Subcutaneous abdominal adipose tissue (tissue), 5 donors: ENCODE data around the gene TC2N.

Experiments used
- H3K27ac ChIP-seq: one replicate; pipeline ENCODE4 v1.7.0; 2013; ENCODE audit warnings: low read depth, mild to moderate bottlenecking, inconsistent platforms, low read length, moderate library complexity
- H3K27me3 ChIP-seq, 5 donors: one replicate each; pipeline ENCODE4 v1.7.0; 2013; ENCODE audit warnings: low read length in 5 of 5, inconsistent platforms in 1 of 5; ENCODE audit not compliant: control insufficient read depth in 5 of 5, insufficient read depth in 4 of 5
- H3K36me3 ChIP-seq, 5 donors: one replicate each; pipeline ENCODE4 v1.7.0; 2013; ENCODE audit warnings: low read length in 5 of 5; ENCODE audit not compliant: control insufficient read depth in 5 of 5, insufficient read depth in 5 of 5
- H3K4me1 ChIP-seq, 5 donors: one replicate each; pipeline ENCODE4 v1.7.0; 2013; ENCODE audit warnings: low read length in 5 of 5, mild to moderate bottlenecking in 3 of 5, moderate library complexity in 1 of 5; ENCODE audit not compliant: control insufficient read depth in 5 of 5, insufficient read depth in 5 of 5
- H3K4me3 ChIP-seq, 5 donors: one replicate each; pipeline ENCODE4 v1.7.0; 2013; ENCODE audit warnings: low read length in 5 of 5, low read depth in 1 of 5
- H3K9ac ChIP-seq, 5 donors: one replicate each; pipeline ENCODE4 v1.7.0; 2013; ENCODE audit warnings: low read length in 5 of 5, mild to moderate bottlenecking in 4 of 5, moderate library complexity in 3 of 5
- H3K9me3 ChIP-seq, 5 donors: one replicate each; pipeline ENCODE4 v1.7.0; 2013; ENCODE audit warnings: low read length in 5 of 5; ENCODE audit not compliant: control insufficient read depth in 5 of 5
- donor health status: healthy.
- donor health status: healthy.
- donor health status: healthy.
- donor health status: healthy.
- donor health status: healthy.

Gene TC2N

GRCh38 chr14:91882776-91883175, 15.4 kb upstream of the TC2N start:
- no peak overlapping the region for H3K9ac ChIP-seq
- peaks cover 10 to 36% (median 26%) of the 10 kb centered on the region in 5 donors for H3K4me1 ChIP-seq
- H3K36me3 ChIP-seq, result peaks cover 0 to 26% (median 10%) of the 10 kb centered on the region in 5 donors
- H3K27ac ChIP-seq, result peak overlapping the region; percentile 46
- no peaks in the 10 kb centered on the region for H3K27me3 ChIP-seq
- no peaks in the 10 kb centered on the region for H3K9me3 ChIP-seq
- no peak overlapping the region for H3K4me3 ChIP-seq

GRCh38 chr14:91882369-91882768, 15.0 kb upstream of the TC2N start:
- Histone ChIP-seq H3K4me1 (peaks cover 10 to 36% (median 26%) of the 10 kb centered on the region in 5 donors), H3K4me3 (no peak overlapping the region), H3K9me3 (no peaks in the 10 kb centered on the region), H3K9ac (no peak overlapping the region), H3K27me3 (no peaks in the 10 kb centered on the region), H3K27ac (peak overlapping the region; percentile 46), H3K36me3 (peaks cover 0 to 29% (median 12%) of the 10 kb centered on the region in 5 donors)

DNA sequence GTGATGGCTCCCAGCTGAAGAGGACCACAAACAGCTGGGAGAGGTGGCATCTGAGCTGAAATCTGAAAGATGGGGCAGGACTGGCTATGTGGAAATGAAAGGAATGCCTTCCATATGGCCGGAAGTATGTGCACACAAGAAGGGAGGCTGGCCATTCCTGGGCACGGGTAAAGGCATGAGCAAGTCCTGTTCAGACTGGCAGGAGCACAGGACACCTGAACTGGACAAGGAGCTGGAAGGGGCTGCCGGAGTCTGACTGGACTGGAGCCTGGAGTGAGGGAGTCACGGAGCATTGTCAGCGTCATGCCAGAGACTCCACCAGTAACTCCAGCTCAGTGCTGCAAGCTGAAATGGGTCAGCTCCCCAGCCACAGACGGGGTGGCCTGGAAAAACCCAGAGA, 11.9 kb upstream of the TC2N start:
- Histone ChIP-seq H3K36me3 (peaks cover 0 to 48% (median 20%) of the 10 kb centered on the region in 5 donors), H3K27ac (no peak overlapping the region), H3K27me3 (no peaks in the 10 kb centered on the region), H3K4me3 (no peak overlapping the region), H3K9me3 (no peaks in the 10 kb centered on the region), H3K4me1 (peaks cover 6 to 19% (median 15%) of the 10 kb centered on the region in 5 donors), H3K9ac (no peak overlapping the region)

DNA sequence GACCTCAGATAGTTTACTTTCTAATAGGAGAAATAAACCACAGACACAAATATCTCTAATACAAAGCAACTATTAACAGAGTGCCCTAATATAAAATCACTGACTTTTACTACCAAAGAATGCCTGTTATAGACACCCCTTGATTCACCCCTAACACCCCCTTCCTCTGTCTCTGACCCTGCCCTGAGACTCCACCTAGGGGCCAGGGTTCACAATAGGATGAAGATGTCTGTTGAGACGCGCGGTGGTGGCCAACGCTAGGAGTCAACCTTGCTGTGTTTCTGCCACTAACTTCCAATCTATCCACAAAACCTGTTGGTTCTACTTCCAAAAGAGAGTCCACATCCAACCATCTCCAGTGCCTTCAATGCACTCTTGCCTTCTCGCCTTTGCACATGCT, 10.9 kb upstream of the TC2N start:
- no peaks in the 10 kb centered on the region for H3K27me3 ChIP-seq
- H3K9me3 ChIP-seq, result no peaks in the 10 kb centered on the region
- no peak overlapping the region for H3K4me3 ChIP-seq
- H3K27ac ChIP-seq, result no peak overlapping the region
- peaks cover 0 to 48% (median 20%) of the 10 kb centered on the region in 5 donors for H3K36me3 ChIP-seq
- H3K9ac ChIP-seq, result no peak overlapping the region
- H3K4me1 ChIP-seq, result peaks cover 8 to 21% (median 14%) of the 10 kb centered on the region in 5 donors

DNA sequence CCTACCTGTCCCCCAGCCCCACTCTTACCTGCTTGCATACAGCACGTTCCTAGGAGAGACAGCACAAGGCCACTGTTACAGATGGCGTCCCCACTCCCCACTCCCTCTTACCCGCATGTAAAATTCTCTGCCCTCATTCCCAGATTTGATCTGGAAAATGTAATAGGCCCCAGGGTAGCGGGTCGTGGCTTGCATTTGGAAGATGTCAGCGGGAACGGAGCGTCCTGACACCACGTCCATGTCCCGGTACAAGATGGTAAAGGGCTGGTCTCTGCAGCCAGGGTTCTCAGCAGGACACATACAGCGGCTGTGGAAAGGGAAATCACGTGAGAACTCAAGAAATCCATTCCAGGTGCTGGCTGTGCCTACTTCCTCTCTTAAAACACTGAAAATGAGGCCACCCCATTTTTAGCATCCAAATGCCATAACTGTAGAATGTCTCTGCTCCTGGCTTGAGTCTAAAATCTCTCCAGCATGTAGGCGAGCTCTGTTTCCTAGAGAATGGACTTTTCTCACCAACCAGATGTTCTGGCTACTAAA, 10.1 kb upstream of the TC2N start:
- H3K9ac ChIP-seq, result no peak overlapping the region
- H3K27ac ChIP-seq, result no peak overlapping the region
- H3K4me3 ChIP-seq, result no peak overlapping the region
- peaks cover 0 to 48% (median 20%) of the 10 kb centered on the region in 5 donors for H3K36me3 ChIP-seq
- H3K9me3 ChIP-seq, result no peaks in the 10 kb centered on the region
- peaks cover 2 to 21% (median 17%) of the 10 kb centered on the region in 5 donors for H3K4me1 ChIP-seq
- H3K27me3 ChIP-seq, result no peaks in the 10 kb centered on the region

DNA sequence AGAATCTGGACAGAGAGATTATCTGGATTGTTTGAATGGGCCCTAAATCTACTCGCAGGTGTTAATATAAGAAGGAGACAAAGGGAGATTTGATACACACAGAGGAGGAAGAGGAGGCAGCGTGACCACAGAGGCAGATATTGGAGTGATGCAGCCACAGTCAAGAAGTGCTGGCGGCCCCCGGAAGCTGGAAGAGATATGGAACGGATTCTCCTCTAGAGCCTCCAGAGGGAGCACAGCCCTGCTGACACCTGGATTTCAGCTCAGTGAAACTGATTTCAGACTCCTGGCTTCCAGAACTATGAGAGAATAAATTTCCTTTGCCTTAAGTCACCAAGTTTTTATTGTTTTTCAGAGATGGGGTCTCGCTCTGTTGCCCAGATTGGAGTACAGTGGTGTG, 9.2 kb upstream of the TC2N start:
- H3K36me3 ChIP-seq, result peaks cover 0 to 48% (median 20%) of the 10 kb centered on the region in 5 donors
- no peak overlapping the region for H3K9ac ChIP-seq
- no peaks in the 10 kb centered on the region for H3K9me3 ChIP-seq
- H3K27ac ChIP-seq, result no peak overlapping the region
- no peaks in the 10 kb centered on the region for H3K27me3 ChIP-seq
- peaks cover 4 to 25% (median 23%) of the 10 kb centered on the region in 5 donors for H3K4me1 ChIP-seq
- no peak overlapping the region for H3K4me3 ChIP-seq

DNA sequence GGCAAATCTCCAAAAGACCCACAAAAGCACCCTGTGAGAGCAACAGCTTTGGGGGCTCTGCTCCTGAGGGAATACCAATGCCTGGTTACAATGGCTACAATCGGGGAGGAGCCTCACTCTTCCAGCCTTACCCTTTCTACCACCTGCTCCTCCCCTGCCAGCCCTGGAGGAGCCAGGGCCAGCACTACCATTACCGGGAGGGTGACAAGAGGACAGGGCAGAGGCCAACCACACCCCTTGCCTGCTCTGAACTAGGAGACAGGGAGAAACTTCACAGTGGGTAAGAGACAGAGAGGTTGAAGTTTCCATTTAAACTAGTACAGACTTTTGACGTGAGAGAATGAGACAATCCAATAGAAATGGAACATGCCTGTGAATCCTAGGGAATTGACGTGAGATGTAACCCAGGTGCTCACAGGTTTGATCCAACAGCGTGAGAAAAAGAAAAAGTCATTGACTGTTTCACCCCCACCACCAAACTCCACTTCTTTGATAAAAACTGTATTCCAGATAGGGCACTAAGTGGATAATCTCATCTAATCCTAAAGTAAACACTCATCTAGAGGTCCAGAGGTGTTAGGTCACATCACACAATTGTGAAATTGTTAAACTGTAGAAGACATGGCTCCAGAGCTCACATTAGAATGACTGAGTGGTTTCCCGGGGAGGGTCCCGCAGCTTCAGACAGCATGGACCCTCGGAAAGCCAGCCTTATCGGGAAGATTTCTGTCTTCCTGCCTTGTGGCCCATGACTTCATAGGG, 8.4 kb upstream of the TC2N start:
- no peak overlapping the region for H3K4me3 ChIP-seq
- peaks cover 0 to 43% (median 15%) of the 10 kb centered on the region in 5 donors for H3K36me3 ChIP-seq
- peaks cover 4 to 25% (median 23%) of the 10 kb centered on the region in 5 donors for H3K4me1 ChIP-seq
- H3K9ac ChIP-seq, result no peak overlapping the region
- no peaks in the 10 kb centered on the region for H3K9me3 ChIP-seq
- H3K27me3 ChIP-seq, result no peaks in the 10 kb centered on the region
- H3K27ac ChIP-seq, result no peak overlapping the region

GRCh38 chr14:91873471-91874415, 6.4 kb upstream of the TC2N start:
- H3K9me3 ChIP-seq, result no peaks in the 10 kb centered on the region
- H3K27ac ChIP-seq, result no peak overlapping the region

GRCh38 chr14:91872517-91873470, 5.5 kb upstream of the TC2N start:
- no peaks in the 10 kb centered on the region for H3K27me3 ChIP-seq

More at GRCh38 chr14:91873471-91874415, 6.4 kb upstream of the TC2N start:
- Histone ChIP-seq H3K36me3 (peaks cover 0 to 39% (median 14%) of the 10 kb centered on the region in 5 donors), H3K4me3 (no peak overlapping the region), H3K27me3 (no peaks in the 10 kb centered on the region), H3K9ac (no peak overlapping the region), H3K4me1 (peaks cover 4 to 25% (median 23%) of the 10 kb centered on the region in 5 donors)

More at GRCh38 chr14:91872517-91873470, 5.5 kb upstream of the TC2N start:
- Histone ChIP-seq H3K4me3 (no peak overlapping the region), H3K9ac (peak overlapping the region in 1 of 5 donors; percentile 48), H3K9me3 (no peaks in the 10 kb centered on the region), H3K4me1 (peaks cover 4 to 25% (median 23%) of the 10 kb centered on the region in 5 donors), H3K27ac (peak overlapping the region; percentile 58), H3K36me3 (peaks cover 0 to 46% (median 19%) of the 10 kb centered on the region in 5 donors)
